H9 (cell line): Measurements from ENCODE around the gene NPPC. TPM values are rescaled to one million over a fixed set of nuclear protein-coding genes. Genes with fewer than 3 reads are reported as not detected.

Experiments
- DNase-seq: peaks from one replicate; pipeline ENCODE4 v3.0.0-alpha.2; 2017
- H2AFZ ChIP-seq: one replicate; pipeline ENCODE4 v1.6.1; 2013; ENCODE audit warnings: mild to moderate bottlenecking, low read length, control low read depth, moderate library complexity
- H2AK5ac ChIP-seq: 2 replicates; pipeline ENCODE4 v1.6.1; 2013; ENCODE audit warnings: low read length, control low read depth, mixed read lengths; ENCODE audit not compliant: insufficient read length
- H2BK120ac ChIP-seq: one replicate; pipeline ENCODE4 v1.6.1; 2013; ENCODE audit warnings: low read depth, mild to moderate bottlenecking, low read length, control low read depth, inconsistent platforms; ENCODE audit not compliant: poor library complexity, severe bottlenecking
- H2BK12ac ChIP-seq: 2 replicates; pipeline ENCODE4 v1.6.1; 2013; ENCODE audit warnings: low read length, control low read depth, mixed read lengths, low read depth; ENCODE audit not compliant: insufficient read length
- H2BK15ac ChIP-seq: 2 replicates; pipeline ENCODE4 v1.6.1; 2013; ENCODE audit warnings: low read depth, low read length, control low read depth
- H2BK20ac ChIP-seq: one replicate; pipeline ENCODE4 v1.6.1; 2013; ENCODE audit warnings: low read depth, mild to moderate bottlenecking, low read length, control low read depth, inconsistent platforms; ENCODE audit not compliant: poor library complexity, severe bottlenecking
- H2BK5ac ChIP-seq: 2 replicates; pipeline ENCODE4 v1.6.1; 2013; ENCODE audit warnings: low read length, control low read depth, mixed read lengths; ENCODE audit not compliant: insufficient read length
- H3K14ac ChIP-seq: 2 replicates; pipeline ENCODE4 v1.6.1; 2013; ENCODE audit warnings: low read length, control low read depth; ENCODE audit not compliant: insufficient read depth
- H3K18ac ChIP-seq: 2 replicates; pipeline ENCODE4 v1.6.1; 2013; ENCODE audit warnings: low read depth, mild to moderate bottlenecking, mixed read lengths, low read length, control low read depth; ENCODE audit not compliant: insufficient read length
- H3K23ac ChIP-seq: 2 replicates; pipeline ENCODE4 v1.6.1; 2013; ENCODE audit warnings: low read length, control low read depth, mixed read lengths, low read depth; ENCODE audit not compliant: insufficient read length
- H3K23me2 ChIP-seq: 2 replicates; pipeline ENCODE4 v1.6.1; 2013; ENCODE audit warnings: low read depth, mild to moderate bottlenecking, mixed read lengths, low read length, control low read depth; ENCODE audit not compliant: insufficient read length, poor library complexity, severe bottlenecking
- H3K27ac ChIP-seq: 2 replicates; pipeline ENCODE4 v1.5.1; 2013; ENCODE audit warnings: low read length, control low read depth, mixed read lengths, low read depth; ENCODE audit not compliant: insufficient read length
- H3K27me3 ChIP-seq: 2 replicates; pipeline ENCODE4 v1.6.1; 2013; ENCODE audit warnings: low read length, control low read depth, inconsistent platforms; ENCODE audit not compliant: insufficient read depth
- H3K4ac ChIP-seq: 2 replicates; pipeline ENCODE4 v1.6.1; 2013; ENCODE audit warnings: low read depth, mild to moderate bottlenecking, control low read depth, inconsistent platforms, low read length, moderate library complexity
- H3K4me1 ChIP-seq: 2 replicates; pipeline ENCODE4 v1.6.1; 2013; ENCODE audit warnings: low read length, control low read depth, inconsistent platforms; ENCODE audit not compliant: insufficient read depth
- H3K4me2 ChIP-seq: 2 replicates; pipeline ENCODE4 v1.6.1; 2013; ENCODE audit warnings: low read length, control low read depth, mixed read lengths; ENCODE audit not compliant: insufficient read length, insufficient read depth
- H3K56ac ChIP-seq: 2 replicates; pipeline ENCODE4 v1.6.1; 2013; ENCODE audit warnings: low read depth, mild to moderate bottlenecking, mixed read lengths, low read length, control low read depth; ENCODE audit not compliant: insufficient read length
- H3K79me1 ChIP-seq: 2 replicates; pipeline ENCODE4 v1.6.1; 2013; ENCODE audit warnings: low read depth, mild to moderate bottlenecking, moderate library complexity, low read length, control low read depth, inconsistent platforms; ENCODE audit not compliant: insufficient read depth, poor library complexity, severe bottlenecking
- H3K79me2 ChIP-seq: 2 replicates; pipeline ENCODE4 v1.6.1; 2013; ENCODE audit warnings: low read length, control low read depth, inconsistent platforms; ENCODE audit not compliant: insufficient read depth
- H3K9ac ChIP-seq: 2 replicates; pipeline ENCODE4 v1.6.1; 2013; ENCODE audit warnings: low read length, control low read depth, mixed read lengths; ENCODE audit not compliant: insufficient read length; ENCODE audit errors: extremely low read depth
- H3K9me3 ChIP-seq: one replicate; pipeline ENCODE4 v1.6.1; 2013; ENCODE audit warnings: low read depth, low read length, inconsistent platforms; ENCODE audit not compliant: control insufficient read depth
- H3T11ph ChIP-seq: one replicate; pipeline ENCODE4 v1.6.1; 2013; ENCODE audit warnings: mild to moderate bottlenecking, low read length, control low read depth, inconsistent platforms
- H4K20me1 ChIP-seq: one replicate; pipeline ENCODE4 v1.6.1; 2013; ENCODE audit not compliant: control insufficient read depth, insufficient read length, insufficient read depth
- H4K5ac ChIP-seq: 2 replicates; pipeline ENCODE4 v1.6.1; 2013; ENCODE audit warnings: low read depth, mild to moderate bottlenecking, mixed read lengths, low read length, control low read depth; ENCODE audit not compliant: insufficient read length
- H4K8ac ChIP-seq: replicated peaks from 2 replicates; pipeline ENCODE4 v1.6.1; 2013; ENCODE audit warnings: low read length, control low read depth, mixed read lengths, low read depth; ENCODE audit not compliant: insufficient read length
- H4K91ac ChIP-seq: 2 replicates; pipeline ENCODE4 v1.6.1; 2013; ENCODE audit warnings: low read depth, mild to moderate bottlenecking, moderate library complexity, mixed read lengths, low read length, control low read depth; ENCODE audit not compliant: insufficient read length
- H3K27ac Mint-ChIP-seq, 3 experiments: 2 replicates in 2 of 3; 3 replicates in 1 of 3; pipeline ENCODE4 v1.8.0; 2020 to 2021; ENCODE audit warnings: mixed read lengths in 3 of 3, mild to moderate bottlenecking in 1 of 3, moderate library complexity in 1 of 3
- H3K27me3 Mint-ChIP-seq: 2 replicates; pipeline ENCODE4 v1.8.0; 2021; ENCODE audit warnings: low read depth, mild to moderate bottlenecking, moderate library complexity, mixed read lengths
- H3K36me3 Mint-ChIP-seq, 3 experiments: 2 replicates in 2 of 3; 3 replicates in 1 of 3; pipeline ENCODE4 v1.8.0; 2020 to 2021; ENCODE audit warnings: low read depth in 3 of 3, mixed read lengths in 3 of 3; ENCODE audit not compliant: insufficient read depth in 1 of 3
- H3K4me1 Mint-ChIP-seq, 2 experiments: 2 replicates each; pipeline ENCODE4 v1.8.0; 2020; ENCODE audit warnings: mixed read lengths in 2 of 2
- H3K4me3 Mint-ChIP-seq, 2 experiments: 2 replicates in 1 of 2; 3 replicates in 1 of 2; pipeline ENCODE4 v1.8.0; 2020 to 2021; ENCODE audit warnings: mild to moderate bottlenecking in 2 of 2, mixed read lengths in 2 of 2, moderate library complexity in 1 of 2
- H3K9me3 Mint-ChIP-seq, 2 experiments: 2 replicates in 1 of 2; 3 replicates in 1 of 2; pipeline ENCODE4 v1.8.0; 2020; ENCODE audit warnings: mild to moderate bottlenecking in 2 of 2, mixed read lengths in 2 of 2, moderate library complexity in 1 of 2
- CTCF ChIP-seq: fragments of 200-600 bp; sonication (generic); conservative IDR thresholded peaks from 3 replicates; pipeline ENCODE4 v1.8.0; 2021; ENCODE audit warnings: antibody characterized with exemption, mild to moderate bottlenecking
- WGBS: extraction: QIAGEN DNeasy Blood & Tissue Kit; methylation state at CpG from one replicate; pipeline ENCODE4 v1.1.7; 2013; ENCODE audit warnings: missing lambda C conversion rate, low lambda C conversion rate, mixed read lengths; ENCODE audit not compliant: insufficient read length; ENCODE audit errors: extremely low coverage; 5-methylcytosine and 5-hydroxymethylcytosine counted together
- total RNA-seq: library from RNA; stranded (reverse); gene quantifications from 2 replicates; pipeline ENCODE4 v1.2.1, GENCODE V29; 2021

NPPC gene
- total RNA-seq, 1 experiment from 2014 or later: 1.1 TPM

- H3K23ac ChIP-seq: no peak overlapping the region
- no peak overlapping the region for H3K9ac ChIP-seq
- H3K4me1 ChIP-seq: no peaks in the 10 kb centered on the region; the same call in 1 of the 2 replicates
- Mint-ChIP-seq H3K27ac (no peak overlapping the region), H3K27me3 (peaks cover 11% of the 10 kb centered on the region), H3K4me1 (peaks cover 11 to 16% of the 10 kb centered on the region in 2 experiments), H3K36me3 (no peaks in the 10 kb centered on the region), H3K9me3 (no peaks in the 10 kb centered on the region), H3K4me3 (no peak overlapping the region)
- H3T11ph ChIP-seq: no peak overlapping the region
- no peak overlapping the region for H3K27ac ChIP-seq
- H3K23me2 ChIP-seq: peaks cover 2% of the 10 kb centered on the region
- no peak overlapping the region for H2BK5ac ChIP-seq
- H2BK12ac ChIP-seq: no peak overlapping the region
- no peak overlapping the region for H3K4ac ChIP-seq
- H4K5ac ChIP-seq: no peak overlapping the region
- no peaks in the 10 kb centered on the region for H3K27me3 ChIP-seq
- no peak overlapping the region for H3K14ac ChIP-seq
- no peaks in the 10 kb centered on the region for H4K20me1 ChIP-seq
- DNase-seq: no peak
- no peak overlapping the region for H4K91ac ChIP-seq
- H3K56ac ChIP-seq: no peak overlapping the region
- no peak overlapping the region for H3K4me2 ChIP-seq
- H3K18ac ChIP-seq: no peak overlapping the region
- H3K79me1 ChIP-seq: no peaks in the 10 kb centered on the region
- H2BK120ac ChIP-seq: no peak overlapping the region
- no CpG with 5 or more reads among the region's 12 CpGs for WGBS
- no peak overlapping the region for H2AFZ ChIP-seq
- no peaks in the 10 kb centered on the region for H3K79me2 ChIP-seq
- no peaks in the 10 kb centered on the region for H3K9me3 ChIP-seq
- no peak overlapping the region for H2AK5ac ChIP-seq
- H2BK15ac ChIP-seq: no peak overlapping the region
- H2BK20ac ChIP-seq: no peak overlapping the region
- TF ChIP-seq CTCF: no peak; the same call in 2 of the 3 replicates
- H4K8ac ChIP-seq: no peak overlapping the region
These were observed 22.0 kb downstream of the NPPC start for GRCh38 chr2:231904161-231904611.
